IMR-90 (cell line): ENCODE data around the gene FAHD1. TPM values are rescaled to one million over a fixed set of nuclear protein-coding genes. Genes with fewer than 3 reads are reported as not detected.

Source experiments
- ATAC-seq: fragments of 200-7000 bp; cut with Tn5 transposase; 2 replicates; pipeline ENCODE4 v1.9.1; 2020; ENCODE audit warnings: low read depth, mild to moderate bottlenecking, moderate library complexity
- BruUV-seq: library from RNA; stranded (reverse); fragments of 400-500 nt; replicated peaks from 2 replicates; lab custom pipeline; 2021; lab: Mats Ljungman, UMichigan
- CTCF ChIA-PET: fragments of 300-600 bp; formaldehyde crosslinking; extraction: SDS; loops from one replicate; lab custom pipeline; 2021; ENCODE audit warnings: antibody characterized with exemption; lab: Yijun Ruan, JAX
- POLR2A ChIA-PET: fragments of 300-600 bp; sonication (Branson Sonifier 250); formaldehyde crosslinking; loops from one replicate; lab custom pipeline; 2022; ENCODE audit warnings: antibody characterized with exemption; ENCODE audit not compliant: unreplicated experiment; lab: Charles Lee
- DNase-seq: peaks from one replicate; pipeline ENCODE4 v3.0.0; 2013
- H2AFZ ChIP-seq: replicated peaks from 2 replicates; pipeline ENCODE3; 2013; ENCODE audit warnings: low read length, mild to moderate bottlenecking; ENCODE audit not compliant: poor library complexity
- H2AK5ac ChIP-seq: 2 replicates; pipeline ENCODE4 v1.6.1; 2013; ENCODE audit warnings: low read depth, low read length, inconsistent platforms
- H2AK9ac ChIP-seq: replicated peaks from 2 replicates; pipeline ENCODE3; 2013; ENCODE audit warnings: mild to moderate bottlenecking, low read depth, low read length, moderate library complexity; ENCODE audit not compliant: poor library complexity
- H2BK120ac ChIP-seq: 2 replicates; pipeline ENCODE4 v1.6.1; 2013; ENCODE audit warnings: low read depth, low read length, inconsistent platforms
- H2BK15ac ChIP-seq: 3 replicates; pipeline ENCODE4 v1.6.1; 2013; ENCODE audit warnings: low read depth, low read length, inconsistent platforms
- H2BK20ac ChIP-seq: 2 replicates; pipeline ENCODE4 v1.6.1; 2013; ENCODE audit warnings: low read depth, mild to moderate bottlenecking, inconsistent platforms, low read length, moderate library complexity
- H2BK5ac ChIP-seq: 2 replicates; pipeline ENCODE4 v1.6.1; 2013; ENCODE audit warnings: mild to moderate bottlenecking, low read depth, low read length, inconsistent platforms; ENCODE audit not compliant: poor library complexity, severe bottlenecking
- H3K14ac ChIP-seq: replicated peaks from 2 replicates; pipeline ENCODE4 v1.6.1; 2013; ENCODE audit warnings: low read depth, low read length, inconsistent platforms
- H3K18ac ChIP-seq: 2 replicates; pipeline ENCODE4 v1.6.1; 2013; ENCODE audit warnings: low read depth, low read length, control low read depth
- H3K23ac ChIP-seq: 2 replicates; pipeline ENCODE4 v1.6.1; 2013; ENCODE audit warnings: low read depth, low read length, inconsistent platforms
- H3K27ac ChIP-seq: 2 replicates; pipeline ENCODE4 v1.5.1; 2013; ENCODE audit warnings: mild to moderate bottlenecking, control low read depth, low read length; ENCODE audit not compliant: insufficient read depth
- H3K27me3 ChIP-seq: 2 replicates; pipeline ENCODE4 v1.6.1; 2013; ENCODE audit warnings: low read length; ENCODE audit not compliant: control insufficient read depth, insufficient read depth
- H3K36me3 ChIP-seq: 2 replicates; pipeline ENCODE4 v1.6.1; 2013; ENCODE audit warnings: low read length, mixed read lengths; ENCODE audit not compliant: control insufficient read depth, insufficient read depth
- H3K4ac ChIP-seq: 2 replicates; pipeline ENCODE4 v1.6.1; 2013; ENCODE audit warnings: low read depth, low read length, inconsistent platforms
- H3K4me1 ChIP-seq: 2 replicates; pipeline ENCODE4 v1.6.1; 2013; ENCODE audit warnings: low read length, mixed read lengths; ENCODE audit not compliant: control insufficient read depth, insufficient read depth
- H3K4me2 ChIP-seq: 2 replicates; pipeline ENCODE4 v1.6.1; 2013; ENCODE audit warnings: low read depth, mild to moderate bottlenecking, control low read depth, low read length, moderate library complexity
- H3K4me3 ChIP-seq: 2 replicates; pipeline ENCODE4 v1.5.1; 2013; ENCODE audit warnings: low read depth, mild to moderate bottlenecking, control low read depth, low read length, moderate library complexity; ENCODE audit not compliant: insufficient read depth
- H3K56ac ChIP-seq: 2 replicates; pipeline ENCODE4 v1.6.1; 2013; ENCODE audit warnings: low read length, inconsistent platforms; ENCODE audit not compliant: insufficient read depth; ENCODE audit errors: extremely low read depth
- H3K79me1 ChIP-seq, 2 experiments: 2 replicates each; pipeline ENCODE4 v1.6.1; 2013; ENCODE audit warnings: low read length in 2 of 2, inconsistent platforms in 1 of 2, low read depth in 1 of 2
- H3K9ac ChIP-seq: 2 replicates; pipeline ENCODE4 v1.6.1; 2013; ENCODE audit warnings: low read depth, low read length, control low read depth
- H3K9me1 ChIP-seq: 2 replicates; pipeline ENCODE4 v1.6.1; 2013; ENCODE audit warnings: low read length, inconsistent platforms; ENCODE audit not compliant: insufficient read depth
- H3K9me3 ChIP-seq: 2 replicates; pipeline ENCODE4 v1.6.1; 2013; ENCODE audit warnings: low read length; ENCODE audit not compliant: control insufficient read depth, insufficient read depth
- H4K20me1 ChIP-seq: 2 replicates; pipeline ENCODE4 v1.6.1; 2013; ENCODE audit warnings: low read length, inconsistent platforms; ENCODE audit not compliant: insufficient read depth
- H4K5ac ChIP-seq: 2 replicates; pipeline ENCODE4 v1.6.1; 2013; ENCODE audit warnings: mild to moderate bottlenecking, low read depth, low read length, control low read depth
- H4K8ac ChIP-seq, 2 experiments: 2 replicates each; pipeline ENCODE4 v1.6.1; 2013; ENCODE audit warnings: low read depth in 2 of 2, low read length in 2 of 2, control low read depth in 1 of 2, inconsistent platforms in 1 of 2
- H4K91ac ChIP-seq: 2 replicates; pipeline ENCODE4 v1.6.1; 2013; ENCODE audit warnings: low read depth, low read length, inconsistent platforms; ENCODE audit not compliant: insufficient read depth
- CEBPB ChIP-seq: IDR thresholded peaks from 2 replicates; pipeline ENCODE4 v1.6.1; 2012; ENCODE audit warnings: low read depth, low read length, improper control_type of control experiment
- CHD1 ChIP-seq: IDR thresholded peaks from 2 replicates; pipeline ENCODE4 v1.6.1; 2012; ENCODE audit warnings: low read depth, low read length, improper control_type of control experiment
- CTCF ChIP-seq: conservative IDR thresholded peaks from 2 replicates; pipeline ENCODE4 v1.5.1; 2012; ENCODE audit warnings: mild to moderate bottlenecking, low read depth, low read length, improper control_type of control experiment
- FOS ChIP-seq: fragments of 150-350 bp; IDR thresholded peaks from 2 replicates; pipeline ENCODE4 v1.6.1; 2016; ENCODE audit warnings: low read depth, low read length
- MXI1 ChIP-seq: IDR thresholded peaks from 2 replicates; pipeline ENCODE4 v1.6.1; 2012; ENCODE audit warnings: low read depth, mild to moderate bottlenecking, low read length, moderate library complexity, borderline replicate concordance
- RCOR1 ChIP-seq: IDR thresholded peaks from 2 replicates; pipeline ENCODE4 v1.6.1; 2012; ENCODE audit warnings: mild to moderate bottlenecking, low read length, improper control_type of control experiment; ENCODE audit not compliant: insufficient replicate concordance
- RFX5 ChIP-seq: IDR thresholded peaks from 2 replicates; pipeline ENCODE4 v1.8.0; 2012; ENCODE audit warnings: low read depth, mild to moderate bottlenecking, low read length, moderate library complexity
- WGBS, 2 experiments: methylation state at CpG; one replicate each; pipeline versions ENCODE4 v1.1.5 to v1.1.7; 2013; ENCODE audit warnings: missing lambda C conversion rate in 2 of 2; ENCODE audit not compliant: insufficient read length in 1 of 2; ENCODE audit errors: extremely low coverage in 2 of 2; 5-methylcytosine and 5-hydroxymethylcytosine counted together
- dilution Hi-C: fragments of 300-500 bp; cut with HindIII; formaldehyde crosslinking; loops from one replicate; pipeline ENCODE4 v1.14.3; 2018; ENCODE audit warnings: low sequenced_read_pairs; ENCODE audit not compliant: unreplicated experiment
- in situ Hi-C: fragments of 300-500 bp; cut with MboI; formaldehyde crosslinking; loops from 3 replicates; pipeline ENCODE4 v1.14.3; 2019; ENCODE audit warnings: low sequenced_read_pairs, inconsistent platforms, mixed read lengths
- intact Hi-C: fragments of 100-400 bp; cut with micrococcal nuclease; formaldehyde crosslinking; loops from 2 replicates; pipeline ENCODE4 v1.10.0; 2022
- polyA plus RNA-seq, 3 experiments: library from polyadenylated mRNA; depleted of rRNA; stranded (reverse); fragments of >200 nt; gene quantifications; 2 replicates each; pipeline ENCODE4 v1.2.3, GENCODE V29; 2012; ENCODE audit warnings: low replicate concordance in 1 of 3
- total RNA-seq: library from RNA; depleted of rRNA; stranded (reverse); fragments of >200 nt; gene quantifications from 2 replicates; pipeline ENCODE4 v1.2.3, GENCODE V29; 2012
- TF ChIP-seq, protein P1 (sequence below): fragments of 150-350 bp; IDR thresholded peaks from 2 replicates; pipeline ENCODE4 v1.6.1; 2017; ENCODE audit warnings: mild to moderate bottlenecking, antibody characterized with exemption, low read length, low read depth

The FAHD1 gene
- total and polyA plus RNA-seq, 2 of the 4 experiments (the other 2 are of a cell fraction) = 65.3 to 85.9 TPM

- Histone ChIP-seq H3K9ac (no peak overlapping the region), H3K79me1 (peaks cover 0 to 16% of the 10 kb centered on the region in 2 experiments; a peak in 2 of 4 replicates), H3K4me2 (no peak overlapping the region), H2AK5ac (no peak overlapping the region), H3K9me1 (peaks cover 2% of the 10 kb centered on the region; the same call in 1 of the 2 replicates), H4K8ac (no peak overlapping the region), H2BK15ac (no peak overlapping the region), H2BK5ac (no peak overlapping the region), H3K4ac (no peak overlapping the region), H3K4me3 (no peak overlapping the region), H3K27ac (no peak overlapping the region), H3K4me1 (no peaks in the 10 kb centered on the region), H2BK120ac (no peak overlapping the region), H3K36me3 (peaks cover 18% of the 10 kb centered on the region), H3K14ac (no peak overlapping the region), H3K23ac (no peak overlapping the region), H3K56ac (no peak overlapping the region), H4K5ac (no peak overlapping the region), H3K9me3 (no peaks in the 10 kb centered on the region), H2AFZ (no peak overlapping the region), H4K91ac (no peak overlapping the region), H3K27me3 (no peaks in the 10 kb centered on the region), H4K20me1 (0 out of 2 replicates have a peak, but pooled peaks cover 3% of the 10 kb centered on the region), H2BK20ac (no peak overlapping the region), H3K18ac (no peak overlapping the region), H2AK9ac (no peak overlapping the region)
- TF ChIP-seq CEBPB (no peak), RCOR1 (no peak), CHD1 (no peak), CTCF (no peak), FOS (no peak), RFX5 (no peak), MXI1 (no peak)
- TF ChIP-seq, protein P1, sequence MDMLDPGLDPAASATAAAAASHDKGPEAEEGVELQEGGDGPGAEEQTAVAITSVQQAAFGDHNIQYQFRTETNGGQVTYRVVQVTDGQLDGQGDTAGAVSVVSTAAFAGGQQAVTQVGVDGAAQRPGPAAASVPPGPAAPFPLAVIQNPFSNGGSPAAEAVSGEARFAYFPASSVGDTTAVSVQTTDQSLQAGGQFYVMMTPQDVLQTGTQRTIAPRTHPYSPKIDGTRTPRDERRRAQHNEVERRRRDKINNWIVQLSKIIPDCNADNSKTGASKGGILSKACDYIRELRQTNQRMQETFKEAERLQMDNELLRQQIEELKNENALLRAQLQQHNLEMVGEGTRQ = no peak
- BruUV-seq = no TSS peak
- ChIA-PET POLR2A (no interaction called here), CTCF (no interaction called here)
- no peak for ATAC-seq
- intact Hi-C loops (no loop called here), in situ Hi-C loops (no loop called here), dilution Hi-C loops (no loop called here)
- WGBS, 2 experiments = 96% methylated on average over 5 of the region's 15 CpGs; no CpG with 5 or more reads in 1 of the 2 experiments
- no peak for DNase-seq
These were observed 7.4 kb upstream of the FAHD1 start for GRCh38 chr16:1819611-1820010.
